ENCODE results near the gene TRAPPC10. TPM values are rescaled to one million over a fixed set of nuclear protein-coding genes. Genes with fewer than 3 reads are reported as not detected.
A peak's percentile ranks its signal among the peaks of the same experiment; 100 is the strongest.

The TRAPPC10 gene
- total RNA-seq, 1 experiment from 2014 or later, result 32.9 TPM

- Histone ChIP-seq H2BK20ac (ENCODE audit: low read depth, low read length, poor library complexity, severe bottlenecking) (no peak overlapping the region), H2BK120ac (ENCODE audit: low read depth, low read length, poor library complexity, severe bottlenecking) (no peak overlapping the region), H2AFZ (ENCODE audit: low read length) (no peak overlapping the region), H4K5ac (ENCODE audit: insufficient read length, low read depth, low read length) (no peak overlapping the region), H4K20me1 (ENCODE audit: control insufficient read depth, insufficient read depth, insufficient read length) (no peaks in the 10 kb centered on the region), H3K23ac (ENCODE audit: insufficient read length, low read depth, low read length) (no peak overlapping the region), H3K79me2 (ENCODE audit: insufficient read depth, low read length) (peaks cover 2% of the 10 kb centered on the region; the same call in 1 of the 2 replicates), H3T11ph (ENCODE audit: low read length) (no peak overlapping the region), H2BK12ac (ENCODE audit: insufficient read length, low read depth, low read length) (no peak overlapping the region), H3K4ac (ENCODE audit: low read depth, low read length) (no peak overlapping the region), H3K23me2 (ENCODE audit: insufficient read length, low read depth, low read length, poor library complexity, severe bottlenecking) (no peaks in the 10 kb centered on the region), H3K9ac (ENCODE audit: extremely low read depth, insufficient read length, low read length) (no peak overlapping the region), H2BK15ac (ENCODE audit: low read depth, low read length) (no peak overlapping the region), H3K27me3 (ENCODE audit: insufficient read depth, low read length) (no peaks in the 10 kb centered on the region), H3K56ac (ENCODE audit: insufficient read length, low read depth, low read length) (no peak overlapping the region), H3K4me1 (ENCODE audit: insufficient read depth, low read length) (no peaks in the 10 kb centered on the region), H3K18ac (ENCODE audit: insufficient read length, low read depth, low read length) (no peak overlapping the region), H2AK5ac (ENCODE audit: insufficient read length, low read length) (no peak overlapping the region), H3K4me2 (ENCODE audit: insufficient read depth, insufficient read length, low read length) (no peak overlapping the region), H4K8ac (replicated peaks; ENCODE audit: insufficient read length, low read depth, low read length) (no peak overlapping the region), H3K9me3 (ENCODE audit: control insufficient read depth, low read depth, low read length) (no peaks in the 10 kb centered on the region), H3K27ac (ENCODE audit: insufficient read length, low read depth, low read length) (no peak overlapping the region), H4K91ac (ENCODE audit: insufficient read length, low read depth, low read length) (no peak overlapping the region), H3K79me1 (ENCODE audit: insufficient read depth, low read depth, low read length, poor library complexity, severe bottlenecking) (no peaks in the 10 kb centered on the region), H3K14ac (ENCODE audit: insufficient read depth, low read length) (no peak overlapping the region; the same call in 1 of the 2 replicates), H2BK5ac (ENCODE audit: insufficient read length, low read length) (no peak overlapping the region)
- no peak for TF ChIP-seq CTCF (conservative IDR thresholded peaks at IDR 0.05)
- DNase-seq, result no peak
- Mint-ChIP-seq H3K9me3 (no peaks in the 10 kb centered on the region; a peak in 1 of 5 replicates), H3K27me3 (ENCODE audit: low read depth) (no peaks in the 10 kb centered on the region), H3K4me3 (no peak overlapping the region), H3K27ac (peak overlapping the region in 2 of 3 experiments; percentile 49 to 94; a peak in 5 of 7 replicates), H3K36me3 (ENCODE audit: insufficient read depth in 1 of 3, low read depth in 3 of 3) (peaks cover 19 to 53% (median 41%) of the 10 kb centered on the region in 3 experiments; a peak in 5 of 7 replicates), H3K4me1 (peaks cover 12% of the 10 kb centered on the region in 2 experiments)
- WGBS (ENCODE audit: extremely low coverage, insufficient read length, low lambda C conversion rate), result no CpG with 5 or more reads among the region's 11 CpGs
These were observed 62.3 kb downstream of the TRAPPC10 start for GRCh38 chr21:44074315-44074958.

Measured in H9 (cell line).